Thyroid gland (tissue), 4 donors: Measurements from ENCODE around the gene KIAA0232. TPM values are rescaled to one million over a fixed set of nuclear protein-coding genes. Genes with fewer than 3 reads are reported as not detected.

ENCODE experiments used
- DNase-seq, 2 donors: peaks; one replicate each; pipeline ENCODE4 v3.0.0-alpha.2; 2019
- H3K27ac ChIP-seq, 3 donors: fragments of 200-600 bp; sonication (generic); 1 replicate in 2 of 3; 2 replicates in 1 of 3; pipeline ENCODE4 v1.5.1; 2016 to 2019; ENCODE audit warnings: mild to moderate bottlenecking in 1 of 3, moderate library complexity in 1 of 3
- H3K27me3 ChIP-seq: fragments of 200-600 bp; sonication (generic); one replicate; pipeline ENCODE4 v1.5.1; 2019
- H3K36me3 ChIP-seq, 2 donors: fragments of 200-600 bp; sonication (generic); one replicate each; pipeline ENCODE4 v1.5.1; 2016 to 2019
- H3K4me1 ChIP-seq, 2 donors: fragments of 200-600 bp; sonication (generic); one replicate each; pipeline ENCODE4 v1.5.1; 2017 to 2019
- H3K4me3 ChIP-seq, 3 donors: fragments of 200-600 bp; sonication (generic); replicated peaks in 1 of 3; 1 replicate in 2 of 3; 2 replicates in 1 of 3; pipeline ENCODE4 v1.5.1; 2016; ENCODE audit warnings: mild to moderate bottlenecking in 1 of 3
- H3K9me3 ChIP-seq: fragments of 200-600 bp; sonication (generic); one replicate; pipeline ENCODE4 v1.5.1; 2017
- POLR2A ChIP-seq, 2 donors: fragments of 450-650 bp; IDR thresholded peaks; one replicate each; pipeline ENCODE4 v1.6.1; 2017; ENCODE audit warnings: antibody characterized with exemption in 2 of 2, mild to moderate bottlenecking in 2 of 2, moderate library complexity in 1 of 2
- WGBS, 2 donors: methylation state at CpG; one replicate each; pipeline ENCODE4 v1.1.5; 2017; 5-methylcytosine and 5-hydroxymethylcytosine counted together
- intact Hi-C: fragments of 100-400 bp; cut with DNase I; formaldehyde crosslinking; loops from one replicate; pipeline ENCODE4 v1.15.1; 2023
- total RNA-seq, 4 donors: library from RNA; depleted of rRNA; stranded (reverse); fragments of >200 nt; gene quantifications; one replicate each; pipeline ENCODE4 v1.2.3, GENCODE V29; 2016
- TF ChIP-seq, protein P1 (sequence below), 6 experiments: fragments of 200-600 bp in 3 of 6; fragments of 450-650 bp in 3 of 6; sonication (generic) in 3 of 6; IDR thresholded peaks; one replicate each; pipeline ENCODE4 v1.5.1; 2016 to 2019; ENCODE audit warnings: antibody characterized with exemption in 6 of 6, mild to moderate bottlenecking in 2 of 6, inconsistent platforms in 1 of 6, moderate library complexity in 1 of 6

The KIAA0232 gene
- total RNA-seq, 4 donors from 2014 or later: 37.1 to 73.2 (median 50.6) TPM

DNA sequence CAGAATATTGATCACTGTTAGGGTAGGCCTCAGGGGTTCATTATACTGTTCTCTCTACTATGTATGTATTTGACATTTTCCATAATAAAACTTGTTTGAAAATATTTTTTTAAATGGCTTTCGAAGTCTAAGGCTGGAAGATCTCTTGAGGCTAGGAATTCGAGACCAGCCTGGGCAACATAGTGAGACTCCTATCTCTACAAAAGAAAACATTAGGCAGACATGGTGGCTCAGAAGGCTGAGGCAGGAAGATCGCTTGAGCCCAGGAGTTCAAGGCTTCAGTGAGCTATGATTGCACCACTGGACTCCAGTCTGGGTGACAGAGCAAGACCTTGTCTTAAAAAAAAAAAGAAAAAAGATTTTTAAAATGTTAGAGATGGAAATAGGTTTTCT lies 111.6 kb downstream of the KIAA0232 start:
- no peaks in the 10 kb centered on the region for H3K36me3 ChIP-seq
- H3K27me3 ChIP-seq: no peaks in the 10 kb centered on the region
- no peak for TF ChIP-seq POLR2A (IDR thresholded peaks at IDR 0.05)
- TF ChIP-seq, protein P1, sequence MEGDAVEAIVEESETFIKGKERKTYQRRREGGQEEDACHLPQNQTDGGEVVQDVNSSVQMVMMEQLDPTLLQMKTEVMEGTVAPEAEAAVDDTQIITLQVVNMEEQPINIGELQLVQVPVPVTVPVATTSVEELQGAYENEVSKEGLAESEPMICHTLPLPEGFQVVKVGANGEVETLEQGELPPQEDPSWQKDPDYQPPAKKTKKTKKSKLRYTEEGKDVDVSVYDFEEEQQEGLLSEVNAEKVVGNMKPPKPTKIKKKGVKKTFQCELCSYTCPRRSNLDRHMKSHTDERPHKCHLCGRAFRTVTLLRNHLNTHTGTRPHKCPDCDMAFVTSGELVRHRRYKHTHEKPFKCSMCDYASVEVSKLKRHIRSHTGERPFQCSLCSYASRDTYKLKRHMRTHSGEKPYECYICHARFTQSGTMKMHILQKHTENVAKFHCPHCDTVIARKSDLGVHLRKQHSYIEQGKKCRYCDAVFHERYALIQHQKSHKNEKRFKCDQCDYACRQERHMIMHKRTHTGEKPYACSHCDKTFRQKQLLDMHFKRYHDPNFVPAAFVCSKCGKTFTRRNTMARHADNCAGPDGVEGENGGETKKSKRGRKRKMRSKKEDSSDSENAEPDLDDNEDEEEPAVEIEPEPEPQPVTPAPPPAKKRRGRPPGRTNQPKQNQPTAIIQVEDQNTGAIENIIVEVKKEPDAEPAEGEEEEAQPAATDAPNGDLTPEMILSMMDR (IDR thresholded peaks at IDR 0.05): no peak
- intact Hi-C loops: no loop called here
- DNase-seq: no peak
- H3K4me3 ChIP-seq: no peak overlapping the region
- H3K27ac ChIP-seq: no peak overlapping the region
- 98% methylated on average over 3 of the region's 3 CpGs for WGBS, 2 donors
- H3K9me3 ChIP-seq: no peaks in the 10 kb centered on the region
- peaks cover 8 to 19% of the 10 kb centered on the region in 2 donors for H3K4me1 ChIP-seq

DNA sequence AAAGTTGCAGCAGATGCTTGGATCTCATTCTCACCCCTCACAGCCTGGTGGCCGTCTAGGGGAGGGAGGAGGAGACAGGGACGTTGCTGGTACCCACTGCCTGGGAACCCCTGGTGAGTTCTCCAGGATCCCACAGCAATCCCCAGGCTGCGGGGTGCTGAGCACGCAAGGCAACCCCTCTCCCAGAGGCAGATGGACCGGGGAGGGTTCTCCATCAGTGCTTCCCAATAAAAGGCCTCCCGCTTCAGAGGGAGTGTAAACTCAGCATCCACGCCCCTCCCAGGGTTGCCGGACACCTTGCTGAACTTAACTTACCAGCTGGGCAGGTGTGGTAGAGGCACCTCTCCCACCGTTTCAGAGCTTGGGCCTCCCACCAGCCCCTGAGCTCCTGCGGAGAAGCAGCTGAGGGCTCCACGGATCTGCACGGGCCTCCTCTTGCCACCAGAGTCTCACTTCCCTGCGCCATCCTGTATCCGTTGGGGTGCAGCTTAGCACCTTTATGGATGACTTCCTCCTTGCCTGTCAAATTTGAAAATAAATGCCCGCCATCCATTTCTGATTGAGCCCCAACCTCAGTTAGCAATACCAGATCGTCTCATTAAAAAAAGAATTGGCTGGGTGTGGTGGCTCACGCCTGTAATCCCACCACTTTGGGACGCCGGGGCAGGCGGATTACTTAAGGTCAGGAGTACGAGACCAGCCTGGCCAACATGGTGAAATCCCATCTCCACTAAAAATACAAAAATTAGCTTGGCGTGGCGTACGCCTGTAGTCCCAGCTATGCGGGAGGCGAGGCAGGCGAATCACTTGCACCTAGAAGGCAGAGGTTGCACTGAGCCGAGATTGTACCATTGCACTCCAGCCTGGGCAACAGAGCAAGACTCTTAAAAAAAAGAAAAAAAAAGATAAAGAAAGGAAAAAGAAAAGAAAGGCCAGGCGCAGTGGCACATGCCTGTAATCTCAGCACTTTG lies 112.3 kb downstream of the KIAA0232 start:
- H3K4me3 ChIP-seq: no peak overlapping the region
- TF ChIP-seq, protein P1 (IDR thresholded peaks at IDR 0.05): no peak
- no peak for TF ChIP-seq POLR2A (IDR thresholded peaks at IDR 0.05)
- no peak for DNase-seq
- H3K36me3 ChIP-seq: no peaks in the 10 kb centered on the region
- 89 to 90% methylated on average over 26 to 29 of the region's 29 CpGs for WGBS, 2 donors
- no peak overlapping the region for H3K27ac ChIP-seq
- peaks cover 8 to 19% of the 10 kb centered on the region in 2 donors for H3K4me1 ChIP-seq
- no peaks in the 10 kb centered on the region for H3K27me3 ChIP-seq
- no peaks in the 10 kb centered on the region for H3K9me3 ChIP-seq
- intact Hi-C loops: no loop called here

DNA sequence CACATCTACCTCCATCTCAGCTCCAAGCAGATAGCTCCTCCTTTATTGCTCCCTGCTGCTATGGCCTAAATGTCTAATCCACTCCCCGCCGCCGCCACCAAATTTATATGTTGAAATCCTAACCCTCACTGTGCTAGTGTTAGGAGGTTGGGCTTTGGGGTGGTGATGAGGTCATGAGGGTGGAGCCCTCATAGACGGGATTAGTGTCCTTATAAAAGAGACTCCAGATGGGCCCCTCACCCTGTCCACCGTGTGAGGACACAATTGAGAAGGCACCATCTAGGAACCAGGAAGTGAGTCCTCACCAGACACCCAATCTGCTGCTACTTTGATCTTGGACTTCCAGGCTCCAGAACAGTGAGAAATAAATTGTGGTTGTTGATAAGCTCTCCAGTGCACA lies 113.5 kb downstream of the KIAA0232 start:
- TF ChIP-seq, protein P1 (IDR thresholded peaks at IDR 0.05): no peak
- no peak for TF ChIP-seq POLR2A (IDR thresholded peaks at IDR 0.05)
- DNase-seq: no peak
- no peak overlapping the region for H3K4me3 ChIP-seq
- WGBS, 2 donors: 92 to 94% methylated on average over 4 to 5 of the region's 5 CpGs
- H3K36me3 ChIP-seq: no peaks in the 10 kb centered on the region
- H3K27me3 ChIP-seq: no peaks in the 10 kb centered on the region
- no peaks in the 10 kb centered on the region for H3K9me3 ChIP-seq
- intact Hi-C loops: no loop called here
- H3K4me1 ChIP-seq: peaks cover 8 to 19% of the 10 kb centered on the region in 2 donors
- no peak overlapping the region for H3K27ac ChIP-seq

DNA sequence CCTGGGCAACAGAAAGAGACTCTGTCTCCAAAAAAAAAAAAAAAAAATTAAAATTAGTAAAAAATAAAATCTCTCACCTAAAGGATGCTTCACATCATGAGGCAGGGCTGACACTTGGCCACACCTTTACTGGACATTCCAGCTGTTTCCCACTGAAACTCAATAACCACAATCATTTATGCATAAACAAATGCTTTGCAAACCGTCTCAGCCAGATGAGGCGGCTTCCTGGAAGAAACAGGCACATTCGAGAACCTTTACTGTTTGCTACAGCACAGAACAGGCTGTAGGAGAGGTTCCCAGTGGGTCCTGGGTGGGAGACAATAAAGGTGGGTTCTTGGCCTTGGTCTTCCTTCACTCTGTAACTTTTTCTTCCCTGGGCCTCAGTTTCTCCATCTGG lies 116.2 kb downstream of the KIAA0232 start:
- Histone ChIP-seq H3K27me3 (no peaks in the 10 kb centered on the region), H3K36me3 (no peaks in the 10 kb centered on the region), H3K4me1 (peaks cover 10 to 11% of the 10 kb centered on the region in 2 donors), H3K27ac (no peak overlapping the region), H3K9me3 (no peaks in the 10 kb centered on the region), H3K4me3 (no peak overlapping the region)
- no peak for DNase-seq
- 78 to 94% methylated on average over 3 of the region's 3 CpGs for WGBS, 2 donors
- TF ChIP-seq, protein P1 (IDR thresholded peaks at IDR 0.05): no peak
- no peak for TF ChIP-seq POLR2A (IDR thresholded peaks at IDR 0.05)
- intact Hi-C loops: no loop called here

DNA sequence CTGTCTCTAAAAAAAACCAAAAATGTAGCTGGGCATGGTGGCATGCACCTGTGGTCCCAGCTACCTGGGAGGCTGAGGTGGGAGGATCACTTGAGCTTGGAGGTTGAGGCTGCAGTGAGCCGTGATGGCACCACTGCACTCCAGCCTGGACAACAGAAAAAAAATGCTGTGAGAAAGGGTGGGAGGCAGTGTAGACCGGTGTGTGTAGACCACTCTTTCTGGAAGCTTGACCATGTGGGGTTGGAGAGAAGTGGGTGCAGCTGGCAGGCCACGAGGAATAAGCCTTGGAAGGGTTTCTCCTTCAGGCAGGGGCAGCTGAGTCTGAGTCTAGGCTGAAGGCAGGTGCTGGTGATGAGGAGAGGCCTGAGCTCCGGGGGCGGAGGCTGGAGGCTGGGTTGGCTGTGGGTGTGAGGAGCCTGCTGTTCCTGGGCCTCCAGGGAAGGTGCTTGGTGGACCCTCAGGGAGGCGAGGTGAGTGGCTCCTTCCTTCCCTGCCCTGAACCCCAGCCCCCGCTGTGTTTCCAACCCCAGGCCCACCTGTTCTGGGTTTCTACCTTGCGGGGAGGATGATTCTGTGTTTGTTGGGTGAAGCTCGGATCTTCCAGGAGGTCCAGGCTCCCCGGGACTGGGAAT lies 117.8 kb downstream of the KIAA0232 start:
- H3K36me3 ChIP-seq: no peaks in the 10 kb centered on the region
- no peak overlapping the region for H3K4me3 ChIP-seq
- no peak for DNase-seq
- no peak for TF ChIP-seq POLR2A (IDR thresholded peaks at IDR 0.05)
- TF ChIP-seq, protein P1 (IDR thresholded peaks at IDR 0.05): no peak
- H3K27ac ChIP-seq: no peak overlapping the region
- intact Hi-C loops: loop anchor here (10.0 kb wide), 2 partner anchors 145 to 175 kb away; partner anchors contain the start of gene TADA2B
- H3K27me3 ChIP-seq: no peaks in the 10 kb centered on the region
- WGBS, 2 donors: 94% methylated on average over 10 of the region's 10 CpGs
- peaks cover 11 to 13% of the 10 kb centered on the region in 2 donors for H3K4me1 ChIP-seq
- no peaks in the 10 kb centered on the region for H3K9me3 ChIP-seq
